NCI-H2171 treated with DMSO at 0.1 percent for 48 hours (cell line): ENCODE results near the gene GLMP.
"Not testable (repeated sequence)": the region's sequence is repeated elsewhere in the genome, so short reads cannot be mapped to it uniquely, and the experiment has no call there.

ENCODE experiments used
- DNase-seq: peaks from one replicate; lab custom pipeline; 2025; lab: John Stamatoyannopoulos, UW

The GLMP gene

GRCh38 chr1:156295391-156295947 lies at the start of gene GLMP:
Gene GLMP (minus strand): TSS chr1:156295679. CDS start chr1:156295645, 34 bp downstream.
- DNase-seq, result peak; percentile 77

GRCh38 chr1:156344409-156344808 lies 48.9 kb upstream of the GLMP start:
- DNase-seq, result no peak

- DNase-seq, result no peak
Observed at GRCh38 chr1:156342166-156342955, 46.9 kb upstream of the GLMP start.

- DNase-seq, result peak; percentile 100
Observed at GRCh38 chr1:156338180-156338976, 42.9 kb upstream of the GLMP start, which contains the start of the genes CCT3 and TSACC. Gene CCT3 (minus strand): TSS chr1:156338292. CDS start chr1:156338184, 108 bp downstream. Gene TSACC (plus strand): TSS chr1:156338526. CDS start chr1:156339758, 1,232 bp downstream.

- no peak for DNase-seq
Observed at GRCh38 chr1:156337888-156338179, 42.4 kb upstream of the GLMP start.

GRCh38 chr1:156337052-156337887 lies 41.8 kb upstream of the GLMP start:
- peak; percentile 28 for DNase-seq

GRCh38 chr1:156336242-156336641 lies 40.8 kb upstream of the GLMP start:
- no peak for DNase-seq

- not testable (repeated sequence) for DNase-seq
Observed at GRCh38 chr1:156323179-156323578, 27.7 kb upstream of the GLMP start.

GRCh38 chr1:156320560-156320959 lies 25.1 kb upstream of the GLMP start:
- no peak for DNase-seq

- peak; percentile 23 for DNase-seq
Observed at GRCh38 chr1:156319664-156320063, 24.2 kb upstream of the GLMP start.

- DNase-seq, result no peak
Observed at GRCh38 chr1:156316909-156317308, 21.4 kb upstream of the GLMP start.

GRCh38 chr1:156310962-156311361 lies 15.5 kb upstream of the GLMP start:
- DNase-seq, result no peak

GRCh38 chr1:156308078-156308477 lies 12.6 kb upstream of the GLMP start:
- DNase-seq, result no peak

- DNase-seq, result no peak
Observed at GRCh38 chr1:156305215-156305614, 9.7 kb upstream of the GLMP start.

- DNase-seq, result no peak
Observed at GRCh38 chr1:156303241-156303640, 7.8 kb upstream of the GLMP start.

- DNase-seq, result no peak
Observed at GRCh38 chr1:156298852-156299357, 3.4 kb upstream of the GLMP start, which contains the start of gene VHLL. Gene VHLL (minus strand): TSS chr1:156299307. CDS start chr1:156299189, 118 bp downstream.

- DNase-seq, result no peak
Observed at GRCh38 chr1:156293895-156294294, 1.6 kb downstream of the GLMP start.

- DNase-seq, result no peak
Observed at GRCh38 chr1:156293098-156293434, 2.4 kb downstream of the GLMP start.

GRCh38 chr1:156291226-156292061 lies 4.0 kb downstream of the GLMP start:
- DNase-seq, result no peak

GRCh38 chr1:156289857-156290256 lies 5.6 kb downstream of the GLMP start:
- DNase-seq, result no peak

GRCh38 chr1:156286061-156286460 lies 9.4 kb downstream of the GLMP start:
- no peak for DNase-seq
